Transverse colon (tissue), 4 donors: ENCODE results near the gene BANP. TPM values are rescaled to one million over a fixed set of nuclear protein-coding genes. Genes with fewer than 3 reads are reported as not detected.

ENCODE experiments used
- DNase-seq: peaks from one replicate; pipeline ENCODE4 v3.0.0-alpha.2; 2019
- H3K27ac ChIP-seq, 4 donors: fragments of 200-600 bp; sonication (generic); 2 replicates each; pipeline ENCODE4 v1.5.1; 2016 to 2018; ENCODE audit warnings: inconsistent platforms in 4 of 4
- H3K27me3 ChIP-seq: fragments of 200-600 bp; sonication (generic); 2 replicates; pipeline ENCODE4 v1.5.1; 2017; ENCODE audit warnings: inconsistent platforms
- H3K36me3 ChIP-seq, 4 donors: fragments of 200-600 bp; sonication (generic); 2 replicates each; pipeline ENCODE4 v1.5.1; 2017 to 2019; ENCODE audit warnings: inconsistent platforms in 4 of 4
- H3K4me1 ChIP-seq, 4 donors: fragments of 200-600 bp; sonication (generic); 2 replicates each; pipeline ENCODE4 v1.5.1; 2017 to 2020; ENCODE audit warnings: inconsistent platforms in 4 of 4
- H3K4me3 ChIP-seq, 4 donors: fragments of 200-600 bp; sonication (generic); 1 replicate in 1 of 4; 2 replicates in 3 of 4; pipeline versions ENCODE4 v1.5.1 to v1.6.1; 2017 to 2019; ENCODE audit warnings: inconsistent platforms in 4 of 4
- H3K9me3 ChIP-seq, 2 donors: fragments of 200-600 bp; sonication (generic); 2 replicates each; pipeline ENCODE4 v1.5.1; 2017 to 2019; ENCODE audit warnings: inconsistent platforms in 2 of 2
- CTCF ChIP-seq, 5 experiments: fragments of 200-600 bp in 3 of 5; fragments of 450-650 bp in 2 of 5; sonication (generic) in 3 of 5; IDR thresholded peaks; 1 replicate in 2 of 5; 2 replicates in 3 of 5; pipeline ENCODE4 v1.5.1; 2016 to 2017; ENCODE audit warnings: antibody characterized with exemption in 5 of 5, inconsistent platforms in 3 of 5, mild to moderate bottlenecking in 2 of 5, moderate library complexity in 1 of 5
- EP300 ChIP-seq: sonication (generic); formaldehyde crosslinking; IDR thresholded peaks from one replicate; pipeline ENCODE4 v1.6.1; 2017; ENCODE audit warnings: antibody characterized with exemption, low read depth
- POLR2A ChIP-seq: fragments of 450-650 bp; IDR thresholded peaks from one replicate; pipeline ENCODE4 v1.6.1; 2016; ENCODE audit warnings: antibody characterized with exemption, mild to moderate bottlenecking, moderate library complexity
- POLR2AphosphoS5 ChIP-seq, 3 donors: sonication (generic); formaldehyde crosslinking; IDR thresholded peaks; one replicate each; pipeline ENCODE4 v1.6.1; 2016; ENCODE audit warnings: antibody characterized with exemption in 3 of 3
- WGBS, 2 donors: methylation state at CpG; one replicate each; pipeline ENCODE4 v1.1.5; 2018; ENCODE audit warnings: low coverage in 1 of 2; 5-methylcytosine and 5-hydroxymethylcytosine counted together
- in situ Hi-C, 4 donors: fragments of 200-750 bp; cut with MboI; loops; one replicate each; pipeline versions ENCODE4 v1.15.0 to v1.15.1; 2017; ENCODE audit warnings: low sequenced_read_pairs in 3 of 4, low pct_ligation_motif_present in 1 of 4, low pct_unique_long_range_greater_than_20kb in 1 of 4
- intact Hi-C: fragments of 100-400 bp; cut with DNase I; formaldehyde crosslinking; loops from one replicate; pipeline ENCODE4 v1.15.1; 2023; ENCODE audit warnings: low total_unique reads
- total RNA-seq, 4 donors: library from RNA; depleted of rRNA; stranded (reverse); fragments of >200 nt; gene quantifications; one replicate each; pipeline ENCODE4 v1.1.0, GENCODE V29; 2016

The BANP gene
- total RNA-seq, 4 donors from 2014 or later, result 15.3 to 25.1 (median 18.7) TPM

DNA sequence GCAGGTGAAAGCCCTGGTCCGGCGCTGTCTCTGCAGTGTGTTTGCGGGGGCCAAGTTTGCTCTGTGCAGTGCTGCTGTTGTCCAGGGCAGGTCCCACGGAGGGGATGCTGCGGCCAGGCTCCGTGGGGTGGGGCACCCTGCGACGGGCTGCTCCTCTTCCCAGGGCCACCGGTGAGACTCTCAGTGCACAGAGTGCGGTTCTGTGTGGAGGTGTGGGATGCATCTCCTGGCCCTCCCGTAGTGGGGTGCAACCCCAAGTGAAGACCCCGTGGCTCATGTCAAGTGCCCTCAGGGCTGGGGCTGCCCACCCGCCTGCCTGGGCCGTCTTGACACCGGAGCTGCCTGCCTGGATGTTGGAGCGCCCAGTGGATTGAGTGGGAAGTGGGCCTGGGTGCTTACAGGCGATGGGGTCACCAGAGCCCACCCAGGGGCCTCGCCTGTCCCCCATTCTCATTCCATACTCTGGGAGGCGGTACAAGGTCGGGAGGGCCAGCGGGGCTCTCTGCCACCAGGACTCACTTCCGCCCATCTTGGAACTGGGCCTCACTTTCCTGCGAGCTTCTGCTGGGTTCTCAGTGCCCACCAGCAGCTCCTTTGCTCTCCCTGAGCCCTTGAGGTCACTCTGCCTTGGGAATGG, 119.9 kb downstream of the BANP start:
- Histone ChIP-seq H3K4me3 (no peak overlapping the region), H3K27me3 (no peaks in the 10 kb centered on the region), H3K27ac (no peak overlapping the region), H3K9me3 (no peaks in the 10 kb centered on the region), H3K4me1 (no peaks in the 10 kb centered on the region), H3K36me3 (peaks cover 0 to 17% (median 0%) of the 10 kb centered on the region in 4 donors)
- intact Hi-C loops (no loop called here), in situ Hi-C loops (no loop called here)
- no peak for DNase-seq
- TF ChIP-seq POLR2A, result no peak
- TF ChIP-seq CTCF (IDR thresholded peaks at IDR 0.05), result no peak
- TF ChIP-seq EP300, result no peak
- TF ChIP-seq POLR2AphosphoS5 (IDR thresholded peaks at IDR 0.05), result no peak
- WGBS, 2 donors, result 94% methylated on average over 18 of the region's 23 CpGs; no CpG with 5 or more reads in 1 of the 2 donors

DNA sequence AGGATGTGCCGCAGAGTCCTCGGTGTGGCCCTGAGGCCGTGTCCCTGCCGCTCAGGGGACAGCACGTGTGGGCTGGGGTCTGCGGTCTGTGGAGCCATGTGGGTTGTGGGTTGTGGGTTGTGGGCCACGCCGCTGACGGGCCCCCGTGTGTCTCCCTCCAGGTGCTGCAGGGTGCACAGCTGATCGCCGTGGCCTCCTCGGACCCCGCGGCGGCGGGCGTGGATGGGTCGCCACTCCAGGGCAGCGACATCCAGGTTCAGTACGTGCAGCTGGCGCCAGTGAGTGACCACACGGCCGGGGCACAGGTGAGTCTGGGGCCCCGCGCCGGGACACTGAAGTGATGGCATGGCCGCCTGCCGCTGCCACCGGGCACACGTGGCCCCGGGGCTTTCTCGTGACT, 120.7 kb downstream of the BANP start:
- Histone ChIP-seq H3K4me1 (no peaks in the 10 kb centered on the region), H3K27me3 (no peaks in the 10 kb centered on the region), H3K9me3 (no peaks in the 10 kb centered on the region), H3K27ac (no peak overlapping the region), H3K4me3 (no peak overlapping the region), H3K36me3 (peaks cover 0 to 17% (median 2%) of the 10 kb centered on the region in 4 donors)
- no peak for DNase-seq
- TF ChIP-seq POLR2A (no peak), CTCF (IDR thresholded peaks at IDR 0.05) (no peak), POLR2AphosphoS5 (IDR thresholded peaks at IDR 0.05) (no peak), EP300 (no peak)
- intact Hi-C loops (no loop called here), in situ Hi-C loops (no loop called here)
- 92% methylated on average over 33 of the region's 33 CpGs; no CpG with 5 or more reads in 1 of the 2 donors for WGBS, 2 donors

- H3K4me1 ChIP-seq, result no peaks in the 10 kb centered on the region
- in situ Hi-C loops, result no loop called here
- no peak for DNase-seq
These were observed 121.4 kb downstream of the BANP start for GRCh38 chr16:88072571-88073001.

DNA sequence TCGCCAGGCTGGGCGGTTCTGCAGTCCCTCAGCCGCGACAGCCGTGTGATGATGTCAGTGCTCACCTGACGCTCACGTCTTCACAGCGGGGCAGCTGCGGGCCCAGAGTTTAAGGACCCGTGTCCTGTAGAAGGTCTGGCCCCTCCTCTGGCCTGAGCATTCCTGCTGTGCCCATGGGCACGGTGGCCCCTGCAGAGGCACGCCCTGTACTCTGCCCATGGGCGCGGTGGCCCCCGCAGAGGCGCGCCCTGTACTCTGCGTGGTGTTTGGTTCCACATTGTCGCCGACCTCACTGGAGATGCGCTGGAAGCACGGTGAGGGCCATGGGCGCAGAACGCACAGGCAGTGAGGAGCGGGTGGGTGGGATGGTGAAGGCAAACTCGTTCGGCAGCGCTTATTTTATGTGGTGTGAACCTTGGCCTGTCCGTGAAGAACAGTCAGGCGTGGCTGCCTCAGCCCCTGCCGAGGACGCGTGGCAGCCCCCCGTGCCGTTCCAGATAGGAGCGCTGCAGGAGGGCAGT, 122.0 kb downstream of the BANP start:
- Histone ChIP-seq H3K9me3 (no peaks in the 10 kb centered on the region), H3K27me3 (no peaks in the 10 kb centered on the region), H3K27ac (no peak overlapping the region), H3K4me1 (no peaks in the 10 kb centered on the region), H3K4me3 (no peak overlapping the region), H3K36me3 (peaks cover 0 to 17% (median 2%) of the 10 kb centered on the region in 4 donors)
- intact Hi-C loops (no loop called here), in situ Hi-C loops (no loop called here)
- 79% methylated on average over 26 of the region's 36 CpGs; no CpG with 5 or more reads in 1 of the 2 donors for WGBS, 2 donors
- DNase-seq, result no peak
- TF ChIP-seq POLR2A, result no peak
- no peak for TF ChIP-seq EP300
- no peak for TF ChIP-seq CTCF (IDR thresholded peaks at IDR 0.05)
- TF ChIP-seq POLR2AphosphoS5 (IDR thresholded peaks at IDR 0.05), result no peak

More at GRCh38 chr16:88072571-88073001, 121.4 kb downstream of the BANP start:
- Histone ChIP-seq H3K36me3 (peaks cover 0 to 17% (median 2%) of the 10 kb centered on the region in 4 donors), H3K27ac (no peak overlapping the region), H3K4me3 (no peak overlapping the region), H3K27me3 (no peaks in the 10 kb centered on the region), H3K9me3 (no peaks in the 10 kb centered on the region)
- TF ChIP-seq POLR2A, result no peak
- WGBS, 2 donors, result 93% methylated on average over 15 of the region's 23 CpGs; no CpG with 5 or more reads in 1 of the 2 donors
- intact Hi-C loops, result no loop called here
